GM12892 (cell line): ENCODE results near the gene TYMS.

ENCODE experiments used
- POLR2A ChIP-seq: IDR thresholded peaks from 2 replicates; pipeline ENCODE4 v1.6.1; 2011; ENCODE audit warnings: low read depth, low read length, control low read depth
- POLR2AphosphoS5 ChIP-seq: IDR thresholded peaks from 2 replicates; pipeline ENCODE4 v1.6.1; 2011; ENCODE audit warnings: low read depth, low read length, control low read depth

GRCh38 chr18:711310-711656, 53.8 kb downstream of the TYMS start:
- TF ChIP-seq POLR2AphosphoS5 (no peak), POLR2A (no peak)
